HL-60 (cell line): ENCODE data around the gene MEF2A.

Experiments used
- DNase-seq, 2 experiments: peaks; one replicate each; pipeline ENCODE4 v3.0.0-alpha.2; 2010 to 2020; ENCODE audit warnings: low read depth in 1 of 2, low spot score in 1 of 2
- H3K27ac ChIP-seq: fragments of 250-450 bp; sonication (Bioruptor Pico); replicated peaks from 2 replicates; pipeline ENCODE4 v1.5.1; 2020; ENCODE audit warnings: mild to moderate bottlenecking, moderate library complexity
- H3K27me3 ChIP-seq: fragments of 250-450 bp; sonication (Bioruptor Pico); 2 replicates; pipeline ENCODE4 v1.5.1; 2021; ENCODE audit warnings: mild to moderate bottlenecking, moderate library complexity; ENCODE audit not compliant: insufficient read depth, poor library complexity, severe bottlenecking
- H3K4me3 ChIP-seq: replicated peaks from 2 replicates; pipeline ENCODE4 v1.5.1; 2011; ENCODE audit warnings: mild to moderate bottlenecking, control low read depth, low read length; ENCODE audit not compliant: insufficient read depth
- GABPA ChIP-seq: IDR thresholded peaks from 2 replicates; pipeline ENCODE4 v1.6.1; 2012; ENCODE audit warnings: low read depth
- POLR2AphosphoS5 ChIP-seq: IDR thresholded peaks from 2 replicates; pipeline ENCODE4 v1.6.1; 2012; ENCODE audit warnings: low read depth
- REST ChIP-seq: IDR thresholded peaks from 2 replicates; pipeline ENCODE4 v1.6.1; 2012; ENCODE audit warnings: low read depth; ENCODE audit not compliant: insufficient replicate concordance
- SPI1 ChIP-seq: IDR thresholded peaks from 2 replicates; pipeline ENCODE4 v1.6.1; 2012; ENCODE audit warnings: low read depth, mild to moderate bottlenecking, borderline replicate concordance
- TF ChIP-seq, protein P1 (sequence below): IDR thresholded peaks from one replicate; pipeline ENCODE4 v1.5.1; 2011; ENCODE audit warnings: low read length, control low read depth, inconsistent platforms; ENCODE audit not compliant: insufficient read depth

Gene MEF2A

DNA sequence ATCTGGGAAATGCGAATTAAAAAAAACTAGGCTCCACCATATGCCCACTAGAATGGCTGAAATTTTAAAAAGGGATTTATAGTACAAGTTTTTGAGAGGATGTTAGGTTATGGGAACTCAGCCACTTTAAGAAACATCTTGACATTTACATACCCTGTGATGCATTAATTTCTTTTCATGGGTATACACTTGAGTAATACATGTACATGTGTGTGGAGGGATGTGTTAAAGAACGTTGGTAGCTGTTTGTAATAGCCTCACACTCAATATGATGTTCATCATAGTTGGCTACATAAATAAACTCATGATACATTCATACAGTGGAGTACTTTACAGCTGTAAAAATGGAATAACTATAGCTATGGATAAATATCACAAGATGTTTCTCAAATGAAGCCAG, 40.9 kb downstream of the MEF2A start:
- no peaks in the 10 kb centered on the region for H3K27me3 ChIP-seq
- DNase-seq = no peak
- TF ChIP-seq, protein P1, sequence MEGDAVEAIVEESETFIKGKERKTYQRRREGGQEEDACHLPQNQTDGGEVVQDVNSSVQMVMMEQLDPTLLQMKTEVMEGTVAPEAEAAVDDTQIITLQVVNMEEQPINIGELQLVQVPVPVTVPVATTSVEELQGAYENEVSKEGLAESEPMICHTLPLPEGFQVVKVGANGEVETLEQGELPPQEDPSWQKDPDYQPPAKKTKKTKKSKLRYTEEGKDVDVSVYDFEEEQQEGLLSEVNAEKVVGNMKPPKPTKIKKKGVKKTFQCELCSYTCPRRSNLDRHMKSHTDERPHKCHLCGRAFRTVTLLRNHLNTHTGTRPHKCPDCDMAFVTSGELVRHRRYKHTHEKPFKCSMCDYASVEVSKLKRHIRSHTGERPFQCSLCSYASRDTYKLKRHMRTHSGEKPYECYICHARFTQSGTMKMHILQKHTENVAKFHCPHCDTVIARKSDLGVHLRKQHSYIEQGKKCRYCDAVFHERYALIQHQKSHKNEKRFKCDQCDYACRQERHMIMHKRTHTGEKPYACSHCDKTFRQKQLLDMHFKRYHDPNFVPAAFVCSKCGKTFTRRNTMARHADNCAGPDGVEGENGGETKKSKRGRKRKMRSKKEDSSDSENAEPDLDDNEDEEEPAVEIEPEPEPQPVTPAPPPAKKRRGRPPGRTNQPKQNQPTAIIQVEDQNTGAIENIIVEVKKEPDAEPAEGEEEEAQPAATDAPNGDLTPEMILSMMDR = no peak

GRCh38 chr15:99613481-99613880, 47.7 kb downstream of the MEF2A start:
- TF ChIP-seq GABPA = no peak
- no peak for TF ChIP-seq SPI1
- H3K27ac ChIP-seq = peak overlapping the region; percentile 74
- no peak overlapping the region for H3K4me3 ChIP-seq
- H3K27me3 ChIP-seq = no peaks in the 10 kb centered on the region
- DNase-seq = no peak

More for the DNA sequence above, 40.9 kb downstream of the MEF2A start:
- no peak overlapping the region for H3K27ac ChIP-seq
- H3K4me3 ChIP-seq = no peak overlapping the region

DNA sequence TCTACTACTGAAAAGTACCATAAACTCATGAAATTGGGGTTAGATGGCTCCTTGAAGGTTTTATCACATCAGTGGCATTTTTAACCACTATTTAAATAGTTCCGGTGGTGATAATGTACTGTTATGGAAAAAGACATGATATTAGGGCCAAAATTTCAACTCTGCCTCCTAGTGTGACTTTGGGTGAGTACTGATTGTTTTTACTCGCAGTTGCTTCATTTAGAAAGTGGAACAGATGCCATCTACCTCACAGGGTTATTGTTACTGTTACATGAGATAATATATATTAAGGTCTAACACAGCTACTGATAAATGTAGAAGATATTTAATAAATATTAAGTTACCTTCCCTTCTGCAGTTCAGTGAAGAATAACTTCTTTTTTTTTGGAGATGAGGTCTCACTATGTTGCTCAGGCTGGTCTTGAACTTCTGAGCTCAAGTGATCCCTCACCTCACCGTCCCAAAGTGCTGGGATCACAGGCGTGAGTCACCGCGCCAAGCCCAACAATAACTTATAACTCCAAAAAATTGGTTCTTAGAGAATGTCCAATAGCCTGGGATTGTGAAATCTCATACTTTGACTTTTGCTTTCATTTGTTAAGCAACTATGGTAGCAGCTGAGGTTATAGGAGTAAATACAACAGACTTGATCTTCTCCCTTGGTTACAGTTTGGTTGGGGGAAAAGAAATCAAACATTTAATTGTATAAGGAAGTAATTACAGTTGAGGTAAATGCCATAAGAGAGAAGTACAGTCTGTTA, 48.3 kb downstream of the MEF2A start:
- TF ChIP-seq REST (no peak), GABPA (no peak), POLR2AphosphoS5 (no peak), SPI1 (no peak)
- TF ChIP-seq, protein P1 = no peak
- DNase-seq = peak in 1 of 2 experiments; percentile 29
- Histone ChIP-seq H3K27ac (peak overlapping the region; percentile 74), H3K27me3 (no peaks in the 10 kb centered on the region), H3K4me3 (no peak overlapping the region)

DNA sequence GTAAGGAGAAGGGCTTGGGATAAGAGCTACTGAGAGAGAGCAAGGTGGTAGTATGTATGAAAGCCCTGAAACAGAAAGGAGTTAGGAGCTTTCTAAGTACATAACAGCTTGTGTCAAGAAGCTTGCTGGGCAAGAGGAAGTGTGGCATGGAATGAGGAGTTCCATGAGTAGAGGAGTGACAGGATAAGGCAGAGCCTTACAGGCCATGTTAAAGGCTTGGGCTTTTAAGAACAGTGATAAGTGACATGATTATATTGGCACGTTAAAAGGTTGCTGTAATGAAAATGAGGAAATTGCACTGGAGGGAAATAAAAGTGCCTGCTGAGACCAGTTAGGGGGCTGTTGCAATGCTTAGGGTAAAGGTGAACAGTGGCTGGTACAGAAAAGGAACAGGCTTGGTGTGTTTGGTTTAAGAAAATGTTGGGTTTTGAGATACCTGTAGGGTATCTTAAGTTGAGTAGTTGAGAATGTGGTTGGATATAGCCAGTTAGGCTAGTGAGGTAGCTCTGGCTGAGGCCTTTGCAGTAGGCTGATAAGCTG, 49.0 kb downstream of the MEF2A start:
- H3K27me3 ChIP-seq = no peaks in the 10 kb centered on the region
- H3K4me3 ChIP-seq = no peak overlapping the region
- peak; percentile 30 to 80 for DNase-seq
- H3K27ac ChIP-seq = peak overlapping the region; percentile 74
- TF ChIP-seq POLR2AphosphoS5 (no peak), SPI1 (peak; percentile 69; the same call in 1 of the 2 replicates)
- TF ChIP-seq, protein P1 = no peak

DNA sequence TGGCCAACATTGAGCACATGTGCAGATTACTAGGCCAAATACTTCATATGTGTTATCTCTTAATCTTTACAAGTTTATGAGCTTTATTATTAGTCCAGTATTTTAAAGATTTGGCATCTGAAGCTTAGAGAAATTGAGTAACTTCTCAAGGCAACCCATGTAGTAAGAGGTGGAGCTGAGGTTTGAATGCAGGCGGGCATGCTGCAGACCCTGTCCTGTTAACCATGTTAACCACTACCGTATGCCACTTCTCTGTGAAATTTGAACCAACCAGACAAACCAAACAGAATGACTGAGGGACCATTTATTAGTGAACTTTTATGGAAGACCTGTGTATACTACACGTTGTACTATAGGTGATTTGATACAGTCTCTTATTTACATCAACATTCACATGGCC, 49.7 kb downstream of the MEF2A start:
- TF ChIP-seq GABPA = no peak
- TF ChIP-seq, protein P1 = no peak
- Histone ChIP-seq H3K4me3 (no peak overlapping the region), H3K27me3 (no peaks in the 10 kb centered on the region), H3K27ac (peak overlapping the region; percentile 74)
- DNase-seq = no peak
